ENCODE measurements around the gene TMPRSS3.

- no peak for TF ChIP-seq EZH2phosphoT487 (IDR thresholded peaks at IDR 0.05; ENCODE audit: borderline replicate concordance, low read depth)
- no peak for TF ChIP-seq CTCF (IDR thresholded peaks at IDR 0.05)
- no peak for TF ChIP-seq REST (IDR thresholded peaks at IDR 0.05; ENCODE audit: low read depth, low read length)
Measured at GRCh38 chr21:42423197-42423675, 27.4 kb upstream of the TMPRSS3 start.
